Measurements from ENCODE around the gene POLR3A.

Gene POLR3A

GRCh38 chr10:78046711-78047269 is 17.5 kb upstream of the POLR3A start:
- no peak for DNase-seq (ENCODE audit: low read depth)

DNA sequence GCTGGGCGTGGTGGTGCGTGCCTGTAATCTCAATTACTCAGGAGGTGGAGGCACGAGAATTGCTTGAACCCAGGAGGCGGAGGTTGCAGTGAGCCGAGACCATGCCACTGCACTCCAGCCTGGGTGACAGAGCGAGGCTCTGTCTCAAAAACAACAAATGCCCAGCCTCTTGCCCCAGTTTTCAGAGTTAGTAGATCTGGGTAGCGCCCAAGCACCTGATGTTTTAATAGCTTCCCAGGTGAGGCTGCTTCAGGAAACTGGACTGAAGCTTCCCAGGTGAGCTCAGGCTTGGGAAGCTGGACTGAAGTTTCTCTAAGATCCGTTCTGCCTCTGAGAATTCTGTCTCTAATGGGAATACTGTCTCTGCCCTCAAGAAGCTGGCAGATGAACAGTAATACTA is 16.5 kb upstream of the POLR3A start:
- DNase-seq (ENCODE audit: low read depth), result no peak

GRCh38 chr10:78045237-78045636 is 15.9 kb upstream of the POLR3A start:
- DNase-seq (ENCODE audit: low read depth), result no peak

DNA sequence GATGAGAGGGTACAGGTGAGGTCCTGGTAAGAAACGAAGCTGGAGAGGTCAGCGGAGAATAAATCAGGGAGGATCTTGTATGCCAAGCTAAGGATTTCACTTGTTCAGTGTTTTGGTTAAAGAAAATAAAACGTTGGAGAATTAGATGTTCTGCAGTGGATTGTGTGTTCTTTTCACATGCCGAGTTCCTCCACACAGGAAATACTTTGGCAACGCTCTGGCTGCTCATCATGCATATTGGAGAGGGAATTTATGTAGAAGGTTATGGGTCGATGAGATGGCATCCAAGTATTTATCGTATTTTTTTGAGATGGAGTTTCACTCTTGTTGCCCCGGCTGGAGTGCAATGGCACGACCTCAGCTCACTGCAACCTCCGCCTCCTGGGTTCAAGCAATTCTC is 15.4 kb upstream of the POLR3A start:
- no peak for DNase-seq (ENCODE audit: low read depth)

DNA sequence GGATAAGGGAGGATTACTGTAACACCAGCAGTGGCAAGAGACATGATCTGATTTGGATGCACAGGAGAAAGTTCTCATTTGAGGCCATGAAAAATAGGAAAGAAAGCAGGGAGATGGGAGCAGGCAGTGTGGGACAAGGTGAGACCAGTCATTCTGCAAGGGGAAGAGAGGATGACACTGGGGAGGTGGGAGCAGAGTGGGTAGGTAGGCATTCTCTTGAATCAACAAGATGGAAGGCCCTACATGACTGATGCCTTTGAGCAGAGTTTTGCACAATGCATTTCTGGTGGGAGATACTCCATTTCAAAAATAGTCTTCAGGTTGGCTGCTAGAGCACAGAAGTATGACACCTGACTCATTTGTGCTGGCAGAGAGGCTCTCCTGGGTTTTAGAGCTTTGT is 14.9 kb upstream of the POLR3A start:
- DNase-seq (ENCODE audit: low read depth), result no peak

DNA sequence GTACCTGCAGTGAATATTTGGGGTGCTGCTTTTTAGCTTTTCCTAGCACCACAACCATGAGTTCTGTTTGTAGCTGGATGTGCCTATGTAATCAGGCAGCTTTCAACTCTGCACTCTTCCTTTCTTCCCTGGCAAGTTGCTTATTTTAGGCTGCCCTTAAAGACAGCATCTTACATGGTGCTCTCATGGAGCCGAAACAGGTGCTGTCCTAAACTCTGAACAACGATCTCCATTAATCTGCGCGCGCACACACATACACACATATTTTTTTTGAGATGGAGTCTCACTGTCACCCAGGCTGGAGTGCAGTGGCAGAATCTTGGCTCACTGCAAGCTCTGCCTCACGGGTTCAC is 13.4 kb upstream of the POLR3A start:
- no peak for DNase-seq (ENCODE audit: low read depth)

DNA sequence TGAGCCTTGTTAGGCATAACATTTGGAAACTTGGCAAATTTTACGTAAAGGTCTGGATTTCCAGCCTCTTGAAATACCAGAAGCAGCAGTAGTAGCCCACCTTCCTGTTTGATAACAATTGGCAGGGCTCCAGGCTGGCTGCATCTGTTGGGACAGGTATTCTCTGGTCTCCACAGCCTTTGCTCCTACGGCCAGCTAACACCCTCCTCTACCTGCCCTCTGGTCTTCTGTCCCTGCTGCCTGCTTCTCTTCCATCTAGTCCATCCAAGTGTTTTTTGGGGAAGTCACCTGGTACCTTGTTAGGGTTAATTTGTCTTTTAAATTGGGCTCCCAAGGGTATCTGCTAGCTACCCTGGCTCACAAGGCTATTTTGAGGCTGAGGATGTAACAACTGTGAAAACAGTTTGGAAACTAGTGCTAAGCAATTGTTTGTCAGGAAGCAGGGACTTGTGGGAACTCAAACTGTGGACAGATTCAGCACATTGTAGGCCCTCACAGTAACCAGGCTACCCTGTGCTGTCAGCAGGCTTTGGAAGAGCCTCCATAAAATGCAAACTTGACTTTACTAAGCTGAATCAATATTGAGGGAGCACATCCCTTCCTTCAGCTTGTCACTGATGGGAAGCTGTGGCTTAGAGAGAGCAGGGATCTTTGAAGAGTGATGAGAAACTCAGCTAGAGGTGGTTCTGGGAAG is 12.9 kb upstream of the POLR3A start:
- DNase-seq (ENCODE audit: low read depth), result no peak

GRCh38 chr10:78041170-78042057 is 12.1 kb upstream of the POLR3A start:
- DNase-seq (ENCODE audit: low read depth), result no peak

DNA sequence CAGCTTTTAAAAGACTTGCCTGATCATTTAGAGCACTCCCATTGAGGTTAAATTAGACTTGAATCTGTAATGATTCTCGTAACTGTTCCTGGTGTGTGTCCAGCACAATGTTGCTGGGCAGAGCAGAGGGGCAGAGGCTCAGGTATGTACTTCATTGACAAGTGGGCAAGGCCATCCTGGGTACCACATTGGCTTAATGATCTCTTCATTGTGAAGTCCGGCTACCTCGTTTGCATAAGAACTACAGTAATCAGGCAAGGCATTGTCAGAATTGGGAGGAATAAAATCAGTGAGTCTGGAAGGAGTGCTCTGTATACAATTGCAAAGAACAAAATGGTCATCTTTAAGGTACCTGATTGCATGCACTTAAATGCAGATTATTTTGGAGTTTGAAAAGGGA is 10.4 kb upstream of the POLR3A start:
- no peak for DNase-seq (ENCODE audit: low read depth)

GRCh38 chr10:78038791-78039547 is 9.7 kb upstream of the POLR3A start:
- no peak for DNase-seq (ENCODE audit: low read depth)

- no peak for DNase-seq (ENCODE audit: low read depth)
Measured at GRCh38 chr10:78038105-78038504, 8.8 kb upstream of the POLR3A start.

DNA sequence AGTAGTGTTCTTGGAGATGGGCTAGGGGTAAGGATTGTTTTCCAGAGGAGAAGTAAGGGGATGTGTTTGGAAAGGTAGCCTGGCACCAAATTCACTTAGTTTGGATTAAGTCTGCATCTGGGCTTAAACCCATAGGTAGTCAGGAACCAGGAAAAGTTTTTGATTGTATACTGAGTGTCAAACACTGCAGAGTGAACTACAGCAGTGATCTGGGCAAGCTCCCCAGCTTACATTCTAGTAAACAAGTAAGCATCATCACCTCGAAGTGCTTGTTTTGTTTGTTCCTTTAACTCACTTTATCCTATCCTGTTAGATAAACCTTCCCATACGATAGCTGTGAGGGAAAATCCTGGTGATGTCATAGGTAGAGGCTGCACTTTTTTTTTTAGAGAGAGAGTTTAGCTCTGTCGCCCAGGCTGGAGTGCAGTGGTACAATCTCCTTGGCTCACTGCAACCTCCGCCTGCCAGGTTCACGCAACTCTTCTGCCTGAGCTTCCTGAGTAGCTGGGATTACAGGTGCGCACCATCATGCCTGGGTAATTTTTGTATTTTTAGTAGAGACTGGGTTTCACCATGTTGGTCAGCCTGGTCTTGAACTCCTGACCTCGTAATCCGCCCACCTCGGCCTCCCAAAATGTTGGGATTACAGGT is 6.7 kb upstream of the POLR3A start:
- DNase-seq (ENCODE audit: low read depth), result no peak

DNA sequence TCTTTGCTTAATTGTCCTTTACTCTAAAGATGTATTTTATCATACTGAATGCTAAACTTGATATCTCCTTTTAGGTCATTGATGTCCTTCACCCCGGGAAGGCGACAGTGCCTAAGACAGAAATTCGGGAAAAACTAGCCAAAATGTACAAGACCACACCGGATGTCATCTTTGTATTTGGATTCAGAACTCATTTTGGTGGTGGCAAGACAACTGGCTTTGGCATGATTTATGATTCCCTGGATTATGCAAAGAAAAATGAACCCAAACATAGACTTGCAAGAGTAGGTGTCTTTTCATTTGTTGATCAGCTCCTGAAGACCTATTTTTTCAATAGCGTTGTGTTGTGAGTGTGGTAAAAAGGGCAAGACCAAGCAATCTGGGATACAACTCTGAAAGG is 6.1 kb upstream of the POLR3A start:
- no peak for DNase-seq (ENCODE audit: low read depth)

GRCh38 chr10:78035025-78035424 is 5.7 kb upstream of the POLR3A start:
- DNase-seq (ENCODE audit: low read depth), result no peak

DNA sequence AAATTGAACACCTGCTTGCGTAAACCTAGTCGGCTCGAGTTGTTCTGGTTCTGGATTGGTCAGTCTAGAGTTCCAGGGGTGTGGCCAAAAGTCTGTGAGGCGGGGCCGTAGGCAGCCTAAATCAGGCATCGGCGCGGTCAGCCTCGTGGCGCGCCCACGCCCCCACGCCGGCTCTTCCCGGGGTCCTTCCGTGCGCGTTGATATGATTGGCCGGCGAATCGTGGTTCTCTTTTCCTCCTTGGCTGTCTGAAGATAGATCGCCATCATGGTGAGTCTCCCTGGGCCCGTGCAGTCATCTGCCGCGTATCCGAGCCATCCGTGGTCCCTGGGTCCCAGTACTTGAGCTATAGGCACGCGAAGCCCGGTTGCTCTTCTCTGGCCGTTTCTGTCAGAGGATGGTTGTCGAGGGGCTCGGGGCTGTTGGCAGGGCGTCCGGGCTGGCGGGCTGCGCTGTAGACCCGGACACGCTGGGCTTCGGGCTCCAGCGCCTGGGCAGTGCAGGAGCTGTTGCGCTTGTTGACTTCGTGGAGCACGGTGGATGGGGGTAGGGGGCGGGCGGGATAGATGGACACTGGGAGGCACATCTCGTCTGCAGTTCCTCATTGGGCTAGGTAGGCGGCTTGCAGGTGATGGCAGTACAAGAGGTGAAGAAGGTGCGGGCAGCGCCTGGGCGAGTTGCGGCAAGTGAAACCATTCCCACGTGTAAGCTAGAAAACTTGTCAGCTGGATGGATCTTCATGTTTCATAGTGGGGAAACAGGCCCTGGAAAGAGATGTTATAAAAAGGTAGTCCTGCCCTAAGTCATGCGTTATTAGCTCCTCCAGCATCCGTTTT is 4.5 kb upstream of the POLR3A start, which contains the start of gene RPS24:
TSS of gene RPS24 (plus strand) at position 227 of the 834 bp plus-strand sequence. CDS start at position 266, 39 bp downstream.
- DNase-seq (ENCODE audit: low read depth), result peak; percentile 89

DNA sequence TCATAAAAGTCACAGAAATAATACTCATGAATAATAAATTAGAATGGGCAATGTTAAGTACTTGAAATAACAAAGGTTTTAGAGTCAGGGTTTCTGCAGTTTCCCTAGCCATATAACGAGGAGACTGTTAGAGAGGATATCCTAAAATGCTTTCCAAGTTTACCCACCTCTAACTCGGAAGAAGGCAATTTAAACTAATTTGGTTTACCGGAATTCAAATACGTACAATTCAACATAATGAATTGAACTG is 4.0 kb upstream of the POLR3A start:
- no peak for DNase-seq (ENCODE audit: low read depth)

DNA sequence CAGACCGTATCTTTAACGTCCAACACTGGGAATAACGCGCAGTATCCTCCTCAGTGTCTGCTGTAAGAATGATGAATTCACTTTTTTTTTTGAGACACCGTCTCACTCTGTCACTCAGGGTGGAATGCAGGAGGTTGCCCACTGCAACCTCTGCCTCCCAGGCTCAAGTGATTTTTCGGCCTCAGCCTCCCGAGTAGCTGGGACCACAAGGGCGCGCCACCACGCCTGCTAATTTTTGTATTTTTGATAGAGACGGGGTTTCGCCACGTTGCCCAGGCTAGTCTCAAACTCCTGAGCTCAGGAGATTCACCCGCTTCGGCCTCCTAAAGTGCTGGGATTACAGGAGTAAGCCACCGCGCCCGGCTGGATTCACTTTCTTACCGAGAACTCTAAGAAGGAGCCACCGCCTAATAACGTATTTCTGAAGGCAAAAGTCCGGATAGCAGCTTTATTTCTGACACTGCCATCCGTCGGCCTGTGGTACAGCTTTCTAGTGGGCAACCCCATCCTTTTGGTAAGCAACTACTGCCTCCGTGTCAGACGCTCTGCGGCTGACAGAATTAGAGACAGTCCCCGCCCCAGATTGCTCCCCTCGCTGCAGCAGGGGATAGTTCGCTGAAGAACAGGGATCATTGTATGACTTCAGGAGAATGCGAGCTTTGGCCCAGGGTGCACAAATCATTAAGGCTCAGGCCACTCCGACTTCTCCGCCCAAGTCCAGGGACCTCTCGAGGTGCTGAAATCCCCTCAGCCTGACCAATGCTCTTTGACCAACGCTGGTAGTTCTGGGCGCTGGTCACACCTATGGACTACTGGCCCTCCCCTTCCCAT is 662 bp downstream of the POLR3A start:
- DNase-seq (ENCODE audit: low read depth), result no peak

DNA sequence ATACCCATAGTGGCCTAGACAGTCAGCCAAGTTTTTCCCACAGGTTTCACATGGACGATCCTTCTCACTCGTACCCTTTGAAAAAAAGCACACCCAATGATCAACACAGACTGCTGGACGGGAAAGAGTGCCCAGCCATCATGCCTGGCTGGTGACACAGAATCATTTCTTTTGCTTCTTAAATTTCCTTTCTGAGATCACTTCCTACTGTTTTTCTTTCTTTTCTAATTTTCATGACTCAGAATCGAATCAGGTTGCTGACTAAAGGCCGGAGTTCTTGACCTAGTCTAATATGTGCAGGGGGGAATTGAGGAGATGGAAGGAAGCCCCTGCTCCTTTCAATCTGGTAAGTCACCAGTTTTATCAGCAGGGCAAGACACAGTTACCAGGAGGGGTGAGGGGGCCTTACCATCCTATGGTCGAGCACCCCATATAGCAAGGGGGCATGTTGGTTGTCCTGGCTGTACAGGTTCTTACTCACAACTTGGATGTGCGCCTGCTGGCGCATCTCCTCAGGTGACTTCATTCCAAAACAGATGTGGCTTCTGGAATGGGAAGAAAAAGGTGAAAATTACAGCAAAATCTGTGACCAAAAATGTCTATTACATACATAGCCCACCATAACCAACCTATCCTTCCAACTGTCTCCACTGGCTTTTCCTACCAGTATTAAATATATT is 3.5 kb downstream of the POLR3A start:
- DNase-seq (ENCODE audit: low read depth), result no peak

- no peak for DNase-seq (ENCODE audit: low read depth)
Measured at GRCh38 chr10:78023741-78024140, 5.6 kb downstream of the POLR3A start.

DNA sequence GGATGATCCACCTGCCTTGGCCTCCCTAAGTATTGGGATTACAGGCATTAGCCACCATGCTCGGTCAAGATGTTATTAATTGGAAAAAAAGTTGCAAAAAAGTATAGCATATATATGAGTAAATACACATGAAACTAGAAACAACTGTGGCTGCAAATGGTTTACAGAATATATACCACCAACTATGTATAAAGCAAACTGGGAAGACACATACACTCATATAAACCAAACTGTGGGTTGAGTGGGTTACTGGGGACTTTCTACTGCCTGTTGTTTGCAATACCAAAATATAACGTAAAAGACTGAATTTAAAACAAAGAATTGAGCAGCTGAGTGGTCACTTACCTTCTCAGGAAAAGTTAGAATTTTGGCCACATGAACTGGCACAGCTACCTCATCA is 8.1 kb downstream of the POLR3A start:
- DNase-seq (ENCODE audit: low read depth), result no peak
